Liver (tissue), 3 donors: Measurements from ENCODE around the gene ADCY9.

Experiments
- ATF3 ChIP-seq: IDR thresholded peaks from 2 replicates; pipeline ENCODE4 v1.6.1; 2016; ENCODE audit warnings: antibody characterized with exemption
- CTCF ChIP-seq: fragments of 150-350 bp; IDR thresholded peaks from 2 replicates; pipeline ENCODE4 v1.5.1; 2017; ENCODE audit warnings: improper control_type of control experiment, low read depth, low read length; ENCODE audit not compliant: missing input control
- EGR1 ChIP-seq, 2 donors: IDR thresholded peaks; 2 replicates each; pipeline ENCODE4 v1.6.1; 2016 to 2018; ENCODE audit warnings: antibody characterized with exemption in 2 of 2, low read depth in 2 of 2
- GABPA ChIP-seq, 2 donors: IDR thresholded peaks in 1 of 2; conservative IDR thresholded peaks in 1 of 2; 2 replicates each; pipeline ENCODE4 v1.6.1; 2016; ENCODE audit warnings: antibody characterized with exemption in 2 of 2, mild to moderate bottlenecking in 1 of 2, moderate library complexity in 1 of 2
- NR2F2 ChIP-seq: IDR thresholded peaks from 2 replicates; pipeline ENCODE4 v1.6.1; 2016; ENCODE audit warnings: antibody characterized with exemption
- RAD21 ChIP-seq, 2 donors: IDR thresholded peaks; 2 replicates each; pipeline ENCODE4 v1.6.1; 2016; ENCODE audit warnings: antibody characterized with exemption in 2 of 2, mild to moderate bottlenecking in 2 of 2
- REST ChIP-seq: IDR thresholded peaks from 2 replicates; pipeline ENCODE4 v1.6.1; 2016; ENCODE audit warnings: antibody characterized with exemption, mild to moderate bottlenecking
- RXRA ChIP-seq, 2 donors: IDR thresholded peaks; 2 replicates each; pipeline ENCODE4 v1.6.1; 2017 to 2018; ENCODE audit warnings: antibody characterized with exemption in 2 of 2, mild to moderate bottlenecking in 1 of 2
- SP1 ChIP-seq: IDR thresholded peaks from 2 replicates; pipeline ENCODE4 v1.6.1; 2018; ENCODE audit warnings: antibody characterized with exemption, mild to moderate bottlenecking
- YY1 ChIP-seq: IDR thresholded peaks from 2 replicates; pipeline ENCODE4 v1.6.1; 2016; ENCODE audit warnings: antibody characterized with exemption, mild to moderate bottlenecking
- TF ChIP-seq, protein P1 (sequence below): IDR thresholded peaks from 2 replicates; pipeline ENCODE4 v1.6.1; 2016; ENCODE audit warnings: antibody characterized with exemption
- TF ChIP-seq, protein P2 (sequence below): IDR thresholded peaks from 2 replicates; pipeline ENCODE4 v1.6.1; 2016; ENCODE audit warnings: antibody characterized with exemption
- donor health status: healthy.
- donor health status: healthy.

- TF ChIP-seq CTCF, result no peak
- TF ChIP-seq RXRA (IDR thresholded peaks at IDR 0.05), result no peak
- no peak for TF ChIP-seq GABPA (IDR thresholded peaks at IDR 0.05 in 1 of 2, conservative IDR thresholded peaks at IDR 0.05 in 1 of 2)
- TF ChIP-seq NR2F2, result no peak
- TF ChIP-seq ATF3, result no peak
- no peak for TF ChIP-seq EGR1 (IDR thresholded peaks at IDR 0.05; ENCODE audit: low read depth in 2 of 2)
- TF ChIP-seq REST, result no peak
- TF ChIP-seq, protein P1, sequence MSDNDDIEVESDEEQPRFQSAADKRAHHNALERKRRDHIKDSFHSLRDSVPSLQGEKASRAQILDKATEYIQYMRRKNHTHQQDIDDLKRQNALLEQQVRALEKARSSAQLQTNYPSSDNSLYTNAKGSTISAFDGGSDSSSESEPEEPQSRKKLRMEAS, result no peak
- TF ChIP-seq SP1, result no peak
- TF ChIP-seq, protein P2, sequence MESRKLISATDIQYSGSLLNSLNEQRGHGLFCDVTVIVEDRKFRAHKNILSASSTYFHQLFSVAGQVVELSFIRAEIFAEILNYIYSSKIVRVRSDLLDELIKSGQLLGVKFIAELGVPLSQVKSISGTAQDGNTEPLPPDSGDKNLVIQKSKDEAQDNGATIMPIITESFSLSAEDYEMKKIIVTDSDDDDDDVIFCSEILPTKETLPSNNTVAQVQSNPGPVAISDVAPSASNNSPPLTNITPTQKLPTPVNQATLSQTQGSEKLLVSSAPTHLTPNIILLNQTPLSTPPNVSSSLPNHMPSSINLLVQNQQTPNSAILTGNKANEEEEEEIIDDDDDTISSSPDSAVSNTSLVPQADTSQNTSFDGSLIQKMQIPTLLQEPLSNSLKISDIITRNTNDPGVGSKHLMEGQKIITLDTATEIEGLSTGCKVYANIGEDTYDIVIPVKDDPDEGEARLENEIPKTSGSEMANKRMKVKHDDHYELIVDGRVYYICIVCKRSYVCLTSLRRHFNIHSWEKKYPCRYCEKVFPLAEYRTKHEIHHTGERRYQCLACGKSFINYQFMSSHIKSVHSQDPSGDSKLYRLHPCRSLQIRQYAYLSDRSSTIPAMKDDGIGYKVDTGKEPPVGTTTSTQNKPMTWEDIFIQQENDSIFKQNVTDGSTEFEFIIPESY, result no peak
- TF ChIP-seq RAD21 (IDR thresholded peaks at IDR 0.05), result no peak
- TF ChIP-seq YY1, result no peak
Observed at GRCh38 chr16:4157376-4157825, 41.2 kb upstream of the ADCY9 start.
